MG63 (cell line): ENCODE data around the gene BMP7. TPM values are rescaled to one million over a fixed set of nuclear protein-coding genes. Genes with fewer than 3 reads are reported as not detected.

Experiments
- DNase-seq: peaks from one replicate; pipeline ENCODE4 v3.0.0-alpha.2; 2020
- H3K27me3 ChIP-seq: fragments of 250-450 bp; sonication (Bioruptor Pico); 2 replicates; pipeline ENCODE4 v1.5.1; 2020; ENCODE audit warnings: mild to moderate bottlenecking, moderate library complexity
- H3K36me3 ChIP-seq: fragments of 250-450 bp; sonication (Bioruptor Pico); 2 replicates; pipeline ENCODE4 v1.5.1; 2020; ENCODE audit warnings: mild to moderate bottlenecking, moderate library complexity
- H3K4me3 ChIP-seq: fragments of 250-450 bp; sonication (Bioruptor Pico); 2 replicates; pipeline ENCODE4 v1.5.1; 2020; ENCODE audit warnings: mild to moderate bottlenecking, moderate library complexity
- H3K9me3 ChIP-seq: fragments of 250-450 bp; sonication (Bioruptor Pico); 2 replicates; pipeline ENCODE4 v1.5.1; 2020; ENCODE audit warnings: mild to moderate bottlenecking, moderate library complexity
- total RNA-seq: library from RNA; depleted of rRNA; stranded (reverse); fragments of >200 nt; shearing (Covaris generic); gene quantifications from 2 replicates; pipeline ENCODE4 v1.2.3, GENCODE V29; 2014; ENCODE audit warnings: low replicate concordance

BMP7 gene
- total RNA-seq, 1 experiment from 2014 or later = 10.7 TPM

DNA sequence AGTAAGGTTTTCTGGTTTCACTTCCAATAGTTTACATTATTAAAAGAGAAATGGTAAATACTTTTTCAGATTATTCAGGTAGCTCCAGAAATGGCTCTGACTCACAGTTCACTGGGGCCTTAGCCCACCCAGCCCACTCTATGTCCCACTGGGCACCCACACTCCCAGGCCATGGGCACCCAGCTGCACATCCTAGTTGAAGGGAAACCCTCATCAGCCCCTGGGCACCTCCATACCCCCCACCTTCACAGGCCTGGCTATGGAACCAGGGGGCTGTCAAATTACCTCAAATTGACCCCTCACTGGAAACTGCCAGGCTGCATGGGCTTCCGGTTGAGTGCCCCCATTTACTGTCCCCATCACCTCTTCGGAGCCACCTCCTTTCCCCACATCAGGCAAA is 51.5 kb downstream of the BMP7 start:
- DNase-seq = no peak
- Histone ChIP-seq H3K36me3 (no peaks in the 10 kb centered on the region; the same call in 1 of the 2 replicates), H3K4me3 (no peak overlapping the region), H3K27me3 (no peaks in the 10 kb centered on the region), H3K9me3 (no peaks in the 10 kb centered on the region)

DNA sequence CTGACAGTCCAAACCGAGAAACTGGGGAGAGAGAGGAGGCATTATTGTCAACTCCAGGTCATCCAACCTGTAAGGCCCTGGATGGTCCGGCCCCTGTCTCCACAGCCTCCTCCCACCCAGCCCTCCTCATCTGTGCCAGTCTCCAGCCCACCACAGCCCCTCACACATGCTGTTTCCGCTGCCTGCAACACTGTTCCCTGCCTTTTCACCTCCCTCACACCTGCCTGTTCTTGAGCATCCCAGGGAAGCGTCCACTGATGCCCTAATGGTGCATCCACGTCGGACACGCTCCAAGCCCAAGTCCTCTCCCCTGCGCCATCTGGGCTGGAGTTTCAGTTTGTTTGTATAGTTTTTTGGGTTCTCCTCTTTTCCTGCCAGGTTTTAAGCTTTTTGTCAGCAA is 52.0 kb downstream of the BMP7 start:
- Histone ChIP-seq H3K27me3 (no peaks in the 10 kb centered on the region), H3K9me3 (no peaks in the 10 kb centered on the region), H3K4me3 (no peak overlapping the region), H3K36me3 (no peaks in the 10 kb centered on the region; the same call in 1 of the 2 replicates)
- no peak for DNase-seq

DNA sequence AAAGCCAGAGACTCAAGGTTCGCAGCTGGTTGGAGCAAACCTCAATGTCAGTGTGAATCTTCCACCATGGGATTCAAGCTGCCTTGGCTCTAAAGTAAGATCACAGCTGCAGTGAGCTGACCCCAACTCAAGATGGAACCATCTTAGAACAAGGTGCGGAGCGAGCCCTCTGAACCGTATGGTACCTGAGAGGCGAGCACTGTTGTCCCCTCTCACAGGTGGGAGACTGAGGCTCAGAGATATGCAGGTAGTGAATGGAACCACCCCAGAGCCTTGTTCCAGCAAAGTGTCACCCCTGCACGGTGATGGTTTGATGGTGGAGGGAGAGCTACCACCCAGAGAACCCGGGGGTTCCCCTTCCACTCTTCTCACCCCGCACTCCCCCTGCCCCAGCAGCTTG is 52.5 kb downstream of the BMP7 start:
- H3K27me3 ChIP-seq = no peaks in the 10 kb centered on the region
- no peaks in the 10 kb centered on the region for H3K36me3 ChIP-seq
- DNase-seq = no peak
- H3K9me3 ChIP-seq = no peaks in the 10 kb centered on the region
- H3K4me3 ChIP-seq = no peak overlapping the region

DNA sequence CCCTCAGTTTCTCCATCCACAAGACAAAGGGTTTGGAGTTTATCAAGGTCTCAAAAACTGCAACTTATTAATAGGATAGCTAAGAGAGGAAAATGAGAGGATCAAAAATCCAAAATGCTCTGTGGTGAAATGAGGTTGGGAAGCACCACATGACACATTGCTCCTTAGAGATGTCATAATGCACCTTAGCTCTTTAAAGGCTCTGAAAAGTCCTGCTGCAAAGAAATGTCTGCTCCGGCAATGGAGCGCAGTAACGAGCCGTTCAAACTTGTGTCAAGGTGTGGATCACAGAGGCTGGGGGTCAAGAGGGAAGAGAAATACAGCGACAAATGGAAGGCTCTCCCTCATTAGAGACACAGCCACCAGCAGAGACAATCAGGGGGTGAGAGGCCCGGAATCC is 53.1 kb downstream of the BMP7 start:
- no peak for DNase-seq
- Histone ChIP-seq H3K27me3 (no peaks in the 10 kb centered on the region), H3K9me3 (no peaks in the 10 kb centered on the region)

DNA sequence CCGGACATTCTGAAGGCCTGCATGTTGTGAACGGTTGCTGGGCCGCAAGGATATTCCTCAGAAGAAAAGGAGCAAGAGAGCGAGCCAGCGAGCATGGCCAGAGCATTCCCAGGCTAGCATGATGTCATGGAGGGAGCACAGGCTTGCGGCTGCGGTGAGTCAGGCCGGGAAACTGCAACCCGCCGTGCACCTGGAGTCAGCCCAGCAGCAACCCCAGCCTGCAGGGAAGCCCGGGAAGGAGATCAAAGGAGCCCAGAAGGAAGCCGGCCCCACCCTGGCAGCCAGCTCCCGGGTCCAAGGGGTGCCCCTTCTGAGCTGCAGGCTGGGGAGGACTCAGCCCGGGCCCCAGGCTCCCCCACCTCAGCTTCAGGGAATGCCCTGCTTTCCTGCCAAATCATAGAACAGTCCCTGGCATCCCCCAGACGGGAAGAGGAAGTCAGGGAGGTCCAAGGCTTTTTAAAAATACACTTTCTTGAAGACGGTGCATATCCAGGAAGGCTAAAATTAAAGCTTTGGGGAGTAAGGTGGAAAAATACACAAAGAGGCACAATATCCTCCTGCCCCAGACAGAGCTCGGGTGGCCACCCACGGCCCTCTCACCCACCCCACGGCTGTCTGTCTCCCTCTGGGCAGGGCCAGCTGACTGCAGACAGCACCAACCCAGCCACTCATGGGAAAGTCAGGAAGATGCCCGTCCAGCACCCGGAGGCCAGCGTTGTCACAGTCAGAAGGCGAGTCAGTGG is 53.7 kb downstream of the BMP7 start:
- Histone ChIP-seq H3K9me3 (no peaks in the 10 kb centered on the region), H3K27me3 (no peaks in the 10 kb centered on the region), H3K36me3 (no peaks in the 10 kb centered on the region), H3K4me3 (no peak overlapping the region)
- peak; percentile 99 for DNase-seq

More for the DNA sequence above, 53.1 kb downstream of the BMP7 start:
- H3K36me3 ChIP-seq = no peaks in the 10 kb centered on the region
- no peak overlapping the region for H3K4me3 ChIP-seq

DNA sequence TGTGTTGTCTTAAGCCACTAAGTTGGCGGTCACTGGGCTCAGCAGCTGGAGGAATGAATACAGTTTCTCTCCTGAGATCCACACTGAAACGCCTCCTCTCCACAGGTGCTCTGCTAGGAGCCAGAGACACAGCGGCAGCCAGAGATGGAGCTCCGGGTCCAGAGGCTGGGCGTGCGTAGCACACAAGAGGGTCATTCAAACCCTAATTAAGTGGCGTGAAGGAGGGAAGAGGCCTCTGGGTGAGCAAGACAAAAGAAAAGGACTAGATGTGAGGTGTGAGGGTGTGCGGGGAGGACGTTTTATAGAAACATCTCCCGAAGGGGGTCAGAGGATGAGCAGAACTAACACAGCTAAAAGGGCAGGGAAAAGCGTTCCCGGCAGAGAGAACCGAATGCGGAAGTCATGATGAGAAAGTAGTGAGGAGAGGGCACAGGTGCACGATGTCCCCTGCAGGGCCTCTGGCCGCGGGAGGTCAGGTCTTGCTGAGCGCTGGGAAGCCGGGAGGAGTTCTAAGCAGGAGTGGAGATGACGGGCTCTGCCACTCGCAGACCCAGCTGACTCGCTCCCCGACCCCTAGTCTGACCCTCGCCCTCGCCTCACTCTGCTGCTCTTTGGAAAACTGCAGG is 54.4 kb downstream of the BMP7 start:
- no peak for DNase-seq
- Histone ChIP-seq H3K9me3 (no peaks in the 10 kb centered on the region; the same call in 1 of the 2 replicates), H3K36me3 (no peaks in the 10 kb centered on the region), H3K27me3 (no peaks in the 10 kb centered on the region), H3K4me3 (no peak overlapping the region)

DNA sequence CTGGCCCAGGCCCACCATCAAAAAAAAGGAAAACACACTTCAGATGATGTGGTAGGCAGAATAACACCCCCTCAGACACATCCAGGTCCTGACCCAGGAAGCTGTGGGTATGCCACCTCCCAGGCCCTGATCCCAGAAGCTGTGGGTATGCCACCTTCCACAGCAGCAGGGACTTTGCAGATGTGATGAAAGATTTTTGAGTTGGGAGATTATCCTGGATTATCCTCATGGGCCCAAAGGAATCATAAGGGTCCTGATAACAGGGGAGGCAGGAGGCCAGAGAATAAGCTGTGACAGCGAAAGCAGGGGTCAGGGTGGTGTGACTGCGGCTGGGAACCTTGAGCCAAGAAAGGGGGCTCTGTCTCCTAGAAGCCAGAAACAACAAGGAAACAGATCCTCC is 55.0 kb downstream of the BMP7 start:
- no peak for DNase-seq
- Histone ChIP-seq H3K4me3 (no peak overlapping the region), H3K9me3 (no peaks in the 10 kb centered on the region; the same call in 1 of the 2 replicates), H3K27me3 (no peaks in the 10 kb centered on the region), H3K36me3 (no peaks in the 10 kb centered on the region; the same call in 1 of the 2 replicates)

DNA sequence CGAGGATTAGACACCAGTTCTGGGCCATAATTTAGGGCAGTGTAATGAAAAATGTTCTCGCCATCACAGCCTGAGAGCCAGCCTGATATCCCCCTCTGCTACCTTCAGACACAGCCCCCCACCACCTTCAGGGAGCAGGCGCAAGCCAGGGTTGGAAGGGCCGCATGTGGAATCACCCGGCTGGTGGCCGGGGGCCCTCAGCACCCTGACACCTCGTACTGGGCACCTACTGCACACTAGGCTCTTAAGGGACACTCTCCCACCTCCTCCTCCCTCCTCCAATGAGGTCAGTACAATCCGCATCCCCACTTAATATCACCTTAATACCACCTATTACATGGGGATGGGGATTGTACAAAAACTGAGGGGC is 55.5 kb downstream of the BMP7 start:
- no peaks in the 10 kb centered on the region for H3K27me3 ChIP-seq
- H3K9me3 ChIP-seq = no peaks in the 10 kb centered on the region; the same call in 1 of the 2 replicates
- no peak for DNase-seq
- H3K36me3 ChIP-seq = no peaks in the 10 kb centered on the region; the same call in 1 of the 2 replicates
- no peak overlapping the region for H3K4me3 ChIP-seq

DNA sequence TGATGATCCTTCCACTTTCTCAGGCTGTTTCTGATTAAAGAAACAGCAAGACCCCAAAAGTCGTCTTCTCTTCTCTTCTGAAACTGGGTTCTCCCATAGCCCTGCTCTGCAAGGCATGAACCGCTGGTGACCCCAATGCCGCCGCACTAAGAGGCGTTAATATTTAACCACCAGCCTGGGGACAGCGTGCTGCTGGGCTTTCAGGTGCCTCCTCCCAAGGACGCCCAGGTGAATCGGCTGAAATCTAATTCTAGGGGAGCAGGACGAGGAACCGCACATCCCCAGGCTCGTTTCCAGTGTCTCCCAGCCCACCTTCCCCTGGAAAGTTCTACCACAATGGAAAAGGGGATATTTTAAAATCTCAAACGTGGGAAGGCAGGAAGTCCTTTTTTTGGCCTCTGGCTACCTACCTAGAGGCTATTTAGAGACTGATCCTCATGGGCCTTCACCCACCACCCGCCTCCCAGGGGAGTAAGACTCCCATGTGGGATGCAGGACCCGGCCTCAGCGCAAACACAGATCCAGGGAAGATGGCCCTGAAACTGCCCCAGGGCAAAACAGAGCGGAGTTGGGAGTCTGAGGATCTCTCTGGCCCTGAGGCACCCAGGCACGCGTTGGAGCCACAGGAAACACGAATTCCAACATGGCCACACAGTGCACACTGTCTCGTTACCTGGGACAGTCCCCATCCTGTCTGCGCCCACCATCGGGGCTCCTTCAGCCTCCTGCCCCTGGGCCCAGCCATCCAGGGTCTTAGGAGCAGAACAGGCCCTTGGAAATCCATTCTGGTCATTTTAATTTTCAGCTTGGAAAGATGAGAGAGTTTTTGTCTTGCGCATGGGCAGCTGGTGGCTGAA is 56.2 kb downstream of the BMP7 start:
- no peaks in the 10 kb centered on the region; the same call in 1 of the 2 replicates for H3K36me3 ChIP-seq
- no peak overlapping the region for H3K4me3 ChIP-seq
- no peaks in the 10 kb centered on the region; the same call in 1 of the 2 replicates for H3K9me3 ChIP-seq
- no peak for DNase-seq
- no peaks in the 10 kb centered on the region for H3K27me3 ChIP-seq

DNA sequence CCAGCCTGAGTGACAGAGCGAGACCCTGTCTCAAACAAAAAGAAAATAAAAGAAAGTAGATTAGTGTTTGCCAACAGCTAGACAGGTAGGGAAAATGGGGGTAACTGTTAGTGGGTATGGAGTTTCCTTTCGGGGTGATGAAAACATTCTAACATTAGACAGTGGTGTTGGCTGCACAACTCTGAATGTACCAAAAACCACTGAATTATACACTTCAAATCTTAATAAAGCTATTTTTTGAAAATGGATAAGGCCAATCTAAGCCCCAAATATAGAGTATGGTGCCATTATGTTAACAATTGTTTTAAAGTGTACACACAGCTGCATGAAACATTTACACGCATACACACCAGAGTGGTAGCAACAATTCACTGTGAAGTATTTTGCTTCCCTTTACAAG is 57.0 kb downstream of the BMP7 start:
- no peak for DNase-seq
- H3K27me3 ChIP-seq = no peaks in the 10 kb centered on the region
- H3K36me3 ChIP-seq = peaks cover 4% of the 10 kb centered on the region; the same call in 1 of the 2 replicates
- no peaks in the 10 kb centered on the region; the same call in 1 of the 2 replicates for H3K9me3 ChIP-seq
- no peak overlapping the region for H3K4me3 ChIP-seq

DNA sequence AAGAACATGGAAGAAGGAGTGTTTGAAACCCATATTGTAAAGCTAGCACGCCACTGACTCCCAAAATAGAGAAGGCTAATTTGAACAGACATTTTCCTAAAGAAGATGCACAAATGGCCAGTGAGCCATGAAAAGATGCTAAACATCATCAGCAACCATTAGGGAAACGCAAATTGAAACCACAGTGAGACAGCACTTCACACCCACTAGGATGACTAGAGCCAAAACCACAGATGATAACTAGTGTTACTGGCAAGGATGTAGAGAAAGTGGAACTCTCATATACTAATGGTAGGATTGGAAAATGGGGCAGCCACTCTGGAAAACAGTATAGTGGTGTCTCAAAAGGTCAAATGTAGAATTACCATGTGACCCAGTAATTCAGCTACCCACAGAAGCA is 58.2 kb downstream of the BMP7 start:
- DNase-seq = no peak
- Histone ChIP-seq H3K36me3 (peaks cover 4% of the 10 kb centered on the region; the same call in 1 of the 2 replicates), H3K9me3 (no peaks in the 10 kb centered on the region; the same call in 1 of the 2 replicates), H3K4me3 (no peak overlapping the region), H3K27me3 (no peaks in the 10 kb centered on the region)

DNA sequence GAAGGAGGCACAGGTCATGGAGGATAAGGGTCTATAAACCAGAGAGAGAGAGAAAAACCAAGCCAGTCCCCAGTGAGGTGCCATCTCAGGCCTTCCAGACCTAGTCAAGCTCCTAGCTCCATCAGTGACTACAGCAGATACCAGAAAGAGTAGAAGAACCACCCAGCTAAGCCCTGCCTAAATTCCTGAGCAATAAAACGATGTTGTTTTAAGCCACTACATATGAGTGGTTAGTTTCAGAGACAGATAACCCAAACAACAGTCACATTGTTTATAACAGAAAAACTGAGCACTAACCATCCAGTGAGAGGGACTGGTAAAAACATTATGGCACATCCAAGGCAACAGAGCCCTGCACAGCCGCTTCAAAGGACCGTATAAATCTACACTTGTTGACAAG is 59.2 kb downstream of the BMP7 start:
- DNase-seq = no peak

DNA sequence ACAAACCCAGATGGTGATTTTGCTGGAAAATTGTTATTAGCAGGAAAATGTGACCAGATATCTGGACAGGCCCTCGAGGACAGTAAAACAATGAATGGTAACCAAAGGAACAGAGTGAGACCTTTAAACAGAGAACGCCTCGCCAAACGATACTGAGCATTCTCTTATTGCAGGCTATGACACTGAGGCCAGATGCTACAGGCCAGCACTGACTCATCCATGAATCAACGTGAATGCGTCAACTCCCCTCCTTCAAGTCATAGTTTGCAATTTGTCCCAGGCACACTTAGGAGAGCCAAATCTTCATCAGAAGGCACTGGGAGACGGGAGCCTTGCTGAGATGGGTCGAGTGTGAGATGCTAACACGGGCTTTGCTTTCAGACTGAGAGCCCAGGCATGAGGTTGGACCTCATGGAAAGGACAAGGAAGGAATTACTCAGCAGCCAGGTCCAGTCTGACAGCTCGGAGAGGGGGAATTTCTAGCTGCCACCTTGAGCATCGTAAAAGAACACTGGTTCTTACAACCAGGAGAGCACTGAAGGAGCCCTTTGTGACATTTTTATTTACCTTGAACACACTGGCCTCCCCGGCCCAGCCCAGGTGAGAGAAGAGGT is 60.7 kb downstream of the BMP7 start:
- no peaks in the 10 kb centered on the region; the same call in 1 of the 2 replicates for H3K9me3 ChIP-seq
- no peaks in the 10 kb centered on the region for H3K27me3 ChIP-seq
- H3K4me3 ChIP-seq = no peak overlapping the region
- DNase-seq = peak; percentile 88
- H3K36me3 ChIP-seq = peaks cover 4% of the 10 kb centered on the region; the same call in 1 of the 2 replicates

More for the DNA sequence above, 59.2 kb downstream of the BMP7 start:
- Histone ChIP-seq H3K9me3 (no peaks in the 10 kb centered on the region; the same call in 1 of the 2 replicates), H3K27me3 (no peaks in the 10 kb centered on the region), H3K36me3 (peaks cover 4% of the 10 kb centered on the region; the same call in 1 of the 2 replicates), H3K4me3 (no peak overlapping the region)

DNA sequence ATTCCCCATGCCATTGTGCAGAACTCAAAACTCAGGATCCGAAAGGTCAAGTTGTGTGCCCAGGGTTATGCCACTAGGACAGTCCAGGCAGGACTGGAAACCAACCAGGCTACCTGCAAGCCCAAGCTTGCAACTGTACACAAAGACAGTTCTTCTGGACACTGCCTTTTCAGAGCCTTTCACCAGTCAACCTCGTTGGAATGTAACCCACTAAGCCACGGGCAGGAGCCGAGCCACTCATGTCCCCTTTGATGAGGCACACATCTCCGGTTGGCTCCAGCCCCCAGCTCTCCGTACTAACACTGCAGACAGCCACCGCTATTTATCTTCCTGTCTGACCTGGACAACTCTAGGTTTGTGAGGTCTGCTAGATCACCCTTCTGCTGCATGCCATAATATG is 62.5 kb downstream of the BMP7 start:
- no peaks in the 10 kb centered on the region; the same call in 1 of the 2 replicates for H3K9me3 ChIP-seq
- no peak for DNase-seq
- H3K36me3 ChIP-seq = peaks cover 4% of the 10 kb centered on the region; the same call in 1 of the 2 replicates
- no peak overlapping the region for H3K4me3 ChIP-seq
- H3K27me3 ChIP-seq = no peaks in the 10 kb centered on the region

DNA sequence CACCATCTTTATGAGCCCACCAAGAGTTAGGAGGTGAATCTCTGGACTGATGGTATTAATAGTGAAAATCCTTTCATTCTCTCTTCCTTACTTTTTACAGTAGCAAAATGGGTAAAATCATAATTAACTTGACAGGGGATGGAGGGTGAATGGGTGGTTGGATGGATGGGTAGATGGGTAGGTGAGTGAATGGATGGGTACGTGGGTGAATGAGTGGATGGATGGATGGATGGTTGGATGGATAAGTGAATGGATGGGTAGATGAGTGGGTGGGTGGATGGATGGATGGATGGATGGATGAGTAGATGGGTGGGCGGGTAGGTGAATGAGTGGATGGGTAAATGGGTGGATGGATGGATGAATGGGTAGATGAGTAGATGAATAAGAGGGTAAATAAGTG is 63.2 kb downstream of the BMP7 start:
- no peak for DNase-seq
- no peaks in the 10 kb centered on the region for H3K27me3 ChIP-seq
- peaks cover 4% of the 10 kb centered on the region; the same call in 1 of the 2 replicates for H3K36me3 ChIP-seq
- H3K9me3 ChIP-seq = no peaks in the 10 kb centered on the region; the same call in 1 of the 2 replicates
- H3K4me3 ChIP-seq = no peak overlapping the region

DNA sequence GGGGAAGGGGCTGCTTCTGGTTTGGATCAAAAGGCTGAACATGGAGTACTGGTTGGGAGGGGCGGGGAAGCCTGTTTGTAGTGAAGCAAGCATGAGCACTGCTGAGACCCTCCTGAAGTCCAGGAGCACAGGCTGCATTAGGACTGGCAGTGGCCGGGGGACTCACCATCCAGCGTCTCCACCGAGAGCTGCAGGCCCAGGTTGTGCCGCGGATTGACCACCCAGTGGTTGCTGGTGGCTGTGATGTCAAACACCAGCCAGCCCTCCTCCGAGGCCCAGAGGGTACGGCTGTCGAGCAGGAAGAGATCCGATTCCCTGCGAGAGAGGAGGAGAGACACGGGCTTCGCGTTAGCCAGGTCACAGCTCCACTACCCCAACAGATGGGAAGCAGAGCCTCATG is 64.1 kb downstream of the BMP7 start:
- Histone ChIP-seq H3K36me3 (peaks cover 4% of the 10 kb centered on the region; the same call in 1 of the 2 replicates), H3K9me3 (no peaks in the 10 kb centered on the region; the same call in 1 of the 2 replicates), H3K27me3 (no peaks in the 10 kb centered on the region), H3K4me3 (no peak overlapping the region)
- DNase-seq = no peak
